Measurements from ENCODE around the gene SMAP1.
A peak's percentile ranks its signal among the peaks of the same experiment; 100 is the strongest.

SMAP1 gene

GRCh38 chr6:70667711-70668498, at the start of gene SMAP1:
Gene SMAP1, plus strand, starts transcription at chr6:70667883. Its CDS starts 141 bp downstream, at chr6:70668024.
- DNase-seq, result peak; percentile 95

- DNase-seq, result no peak
Observed at GRCh38 chr6:70620746-70621145, 46.9 kb upstream of the SMAP1 start.

- DNase-seq, result no peak
Observed at GRCh38 chr6:70622461-70622860, 45.2 kb upstream of the SMAP1 start.

- DNase-seq, result no peak
Observed at GRCh38 chr6:70625436-70625835, 42.2 kb upstream of the SMAP1 start.

DNA sequence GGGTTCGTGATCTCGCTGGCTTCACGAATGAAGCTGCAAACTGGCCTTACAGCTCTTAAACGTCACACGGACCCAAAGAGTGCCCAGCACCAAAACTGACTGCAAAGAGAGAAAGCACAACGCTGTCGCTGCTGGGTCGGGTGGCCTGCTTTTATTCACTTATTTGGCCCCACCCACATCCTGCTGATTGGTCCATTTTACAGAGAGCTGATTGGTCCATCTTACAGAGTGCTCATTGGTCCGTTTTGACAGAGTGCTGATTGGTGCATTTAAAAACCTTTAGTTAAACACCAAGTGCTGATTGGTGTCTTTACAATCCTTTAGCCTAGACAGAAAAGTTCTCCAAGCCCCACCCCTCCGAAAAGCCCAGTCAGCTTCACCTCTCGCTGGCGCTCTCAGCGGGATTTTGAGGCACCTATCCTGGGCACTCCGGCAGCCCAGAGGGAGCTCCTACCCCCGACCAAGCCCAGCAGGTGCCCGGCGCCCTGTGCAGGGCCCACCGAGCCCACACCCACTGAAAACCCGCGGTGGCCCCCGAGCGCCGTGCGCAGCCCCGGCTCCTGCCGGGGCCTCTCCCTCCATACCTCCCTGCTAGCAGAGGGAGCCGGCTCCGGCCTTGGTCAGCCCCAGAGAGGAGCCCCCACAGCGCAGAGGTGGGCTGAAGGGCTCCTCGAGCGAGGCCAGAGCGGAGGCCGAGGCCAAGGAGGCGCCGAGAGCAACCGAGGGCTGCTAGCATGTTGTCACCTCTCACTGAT, 40.0 kb upstream of the SMAP1 start:
- no peak for DNase-seq

- no peak for DNase-seq
Observed at GRCh38 chr6:70629929-70630328, 37.8 kb upstream of the SMAP1 start.

DNA sequence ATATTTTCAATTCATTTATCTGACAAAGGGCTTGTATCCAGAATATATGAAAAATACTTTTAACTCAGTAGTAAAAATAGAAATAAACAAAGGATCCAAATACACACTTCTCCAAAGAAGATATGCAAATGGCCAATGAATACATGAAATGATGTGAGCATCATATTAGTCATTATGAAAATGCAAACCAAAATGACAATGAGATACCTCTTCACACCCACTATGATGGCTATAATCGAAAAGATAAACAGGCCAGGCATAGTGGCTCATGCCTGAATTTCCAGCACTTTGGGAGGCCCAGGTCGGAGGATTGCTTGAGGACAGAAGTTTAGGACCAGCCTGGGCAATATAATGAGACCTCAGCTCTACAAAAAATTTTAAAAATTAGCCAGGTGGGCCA, 33.8 kb upstream of the SMAP1 start:
- DNase-seq, result no peak

- no peak for DNase-seq
Observed at GRCh38 chr6:70636596-70636995, 31.1 kb upstream of the SMAP1 start.

DNA sequence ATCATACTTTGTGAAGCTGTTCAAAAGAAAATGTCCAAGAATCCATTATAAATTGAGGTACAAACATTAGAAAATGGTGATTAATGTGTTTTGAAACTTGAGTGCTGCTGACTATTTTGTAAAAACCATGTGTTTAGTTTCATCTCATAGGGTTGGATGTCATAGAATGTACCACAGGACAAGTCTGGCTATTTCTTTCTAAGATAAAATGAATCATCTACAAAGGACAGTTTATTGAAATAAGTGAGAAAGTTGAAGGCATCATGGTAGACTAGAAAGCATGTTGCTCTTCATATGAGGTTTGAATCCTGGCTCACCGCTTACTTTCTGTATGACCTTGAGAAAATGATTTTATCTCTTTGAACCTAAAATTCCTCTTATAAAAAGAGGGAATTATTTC, 29.2 kb upstream of the SMAP1 start:
- no peak for DNase-seq

DNA sequence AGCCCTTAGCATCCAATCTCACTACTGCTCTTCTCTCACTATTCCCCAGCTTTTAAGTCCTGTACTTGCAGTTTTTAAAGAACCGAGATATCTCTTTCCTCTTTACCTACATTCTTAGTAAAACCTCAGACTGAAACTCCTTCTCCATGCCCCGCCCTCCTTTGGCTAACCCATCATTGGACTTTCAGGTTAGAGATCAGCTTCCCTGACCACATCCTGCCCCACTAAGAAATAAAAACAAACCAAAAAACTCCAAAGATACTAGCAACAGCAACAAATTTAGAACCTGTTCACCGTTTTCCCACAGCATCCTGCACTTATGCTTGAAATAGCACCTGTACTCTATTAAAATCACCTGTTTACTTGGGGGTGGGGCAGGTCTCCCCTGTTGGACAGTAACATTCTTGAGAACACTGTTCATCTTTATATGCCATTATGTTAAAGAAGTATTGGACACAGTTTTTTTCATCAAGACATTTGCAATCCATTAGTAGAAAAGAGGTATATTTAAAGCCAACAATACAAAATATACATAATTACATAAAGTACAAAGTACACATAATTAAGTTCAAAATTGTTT, 16.3 kb upstream of the SMAP1 start:
- DNase-seq, result no peak

- DNase-seq, result no peak
Observed at GRCh38 chr6:70652216-70652615, 15.5 kb upstream of the SMAP1 start.

DNA sequence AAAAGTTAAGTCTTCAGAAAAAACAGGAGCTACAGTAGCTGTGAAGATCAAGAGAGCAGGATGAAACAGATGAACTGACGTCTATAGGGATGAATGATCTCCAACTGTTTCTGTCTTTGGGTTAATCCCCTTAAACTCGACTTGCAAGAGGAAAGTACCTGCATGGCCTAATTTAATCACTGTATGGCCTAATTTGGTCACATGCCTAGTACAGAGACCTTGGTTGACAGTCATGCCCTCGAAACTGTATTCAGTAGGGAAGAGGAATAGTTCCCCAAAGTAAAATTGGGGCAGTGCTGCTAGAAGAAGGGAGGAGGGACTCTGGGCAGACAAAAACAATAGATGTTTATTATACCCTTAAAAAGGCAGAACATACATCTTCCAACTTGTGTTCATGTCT, 10.0 kb upstream of the SMAP1 start:
- no peak for DNase-seq

DNA sequence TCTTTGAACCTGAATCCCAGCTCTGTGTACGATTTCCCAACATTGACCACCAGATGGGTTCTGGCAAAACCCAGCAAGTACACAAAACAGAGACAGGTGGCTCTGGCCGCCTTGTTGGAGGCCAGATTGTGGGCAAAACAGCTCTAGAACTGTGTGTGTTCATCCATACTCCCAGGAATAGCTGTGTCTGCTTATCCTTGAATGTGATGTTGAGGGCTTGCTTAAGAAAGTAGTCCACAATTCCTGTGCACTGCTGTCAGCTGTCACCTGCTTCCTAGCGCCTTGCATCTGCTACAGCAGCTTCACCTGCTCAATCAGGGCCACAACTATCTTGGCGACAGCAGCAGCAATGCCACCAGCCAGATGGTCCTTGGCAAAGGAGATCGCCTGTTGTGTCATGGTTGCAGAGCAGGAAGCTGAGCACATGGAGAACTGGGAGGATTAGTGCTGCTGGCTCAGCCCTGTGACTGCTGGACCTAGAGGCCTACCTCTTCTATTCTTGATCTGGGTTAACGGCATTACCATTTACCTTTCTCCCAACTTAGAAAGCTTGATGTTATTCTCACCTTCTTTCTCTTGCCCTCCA, 3.7 kb upstream of the SMAP1 start:
- DNase-seq, result no peak

GRCh38 chr6:70666706-70667105, 977 bp upstream of the SMAP1 start:
- DNase-seq, result no peak

DNA sequence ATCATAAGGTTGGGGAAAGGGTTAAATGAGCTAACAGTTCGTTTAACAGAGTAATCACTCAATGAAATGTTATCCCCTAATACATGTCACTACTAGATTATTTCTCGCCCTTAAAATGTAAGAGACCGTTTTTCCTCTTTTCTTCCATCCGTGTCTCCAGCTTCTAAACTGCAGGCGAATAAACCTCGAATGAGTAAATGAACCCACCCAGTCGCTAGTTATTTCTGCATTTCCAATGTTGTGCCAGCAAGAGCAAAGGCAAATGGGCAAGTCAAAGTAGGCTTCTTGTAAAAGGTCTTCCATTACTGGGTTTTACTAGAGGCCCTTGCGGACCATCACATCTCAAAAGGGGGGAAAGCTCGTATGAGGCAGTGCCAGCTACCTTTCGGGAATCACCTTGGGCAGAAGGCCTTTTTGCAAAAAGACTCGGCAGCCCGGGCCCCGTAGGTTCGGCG, 400 bp upstream of the SMAP1 start:
- DNase-seq, result no peak

GRCh38 chr6:70668499-70668812, 773 bp downstream of the SMAP1 start:
- no peak for DNase-seq

DNA sequence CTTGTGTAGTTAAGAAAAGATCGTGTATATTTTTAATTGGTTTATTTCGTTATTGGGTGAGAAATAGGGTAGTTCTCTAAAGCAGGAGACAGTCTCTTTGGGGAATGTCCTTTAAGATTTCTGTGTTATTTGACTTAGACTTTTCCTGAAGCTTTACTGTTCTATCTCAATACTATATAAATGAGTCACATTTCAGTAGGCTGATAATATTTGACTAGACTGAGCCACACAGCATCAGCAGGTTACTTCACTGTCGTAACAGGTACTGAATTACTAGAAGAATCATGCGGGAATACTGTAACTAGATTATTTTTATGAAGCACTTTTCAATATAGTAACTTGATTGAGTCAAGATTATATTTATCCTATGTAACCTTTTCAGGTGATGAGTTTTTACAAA, 1.4 kb downstream of the SMAP1 start:
- no peak for DNase-seq

DNA sequence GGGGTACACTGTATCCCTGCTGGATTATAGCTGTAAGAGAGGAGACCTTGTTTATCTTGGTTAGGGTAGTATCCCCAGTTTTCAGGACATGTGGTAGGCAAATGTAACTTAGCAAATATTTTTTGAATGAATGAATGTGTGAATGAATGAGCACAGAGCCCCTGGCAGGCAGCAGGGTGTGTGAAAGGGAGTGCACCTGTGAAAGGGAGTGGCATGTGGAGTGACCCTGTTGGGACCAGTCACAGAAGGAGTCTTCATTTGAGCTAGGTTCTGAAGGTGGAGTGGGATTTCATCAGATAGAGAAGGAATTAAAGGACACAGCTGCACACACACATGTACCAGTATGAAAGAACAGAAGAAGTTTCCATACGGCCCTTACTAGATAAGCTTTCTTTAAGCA, 4.9 kb downstream of the SMAP1 start:
- DNase-seq, result no peak

DNA sequence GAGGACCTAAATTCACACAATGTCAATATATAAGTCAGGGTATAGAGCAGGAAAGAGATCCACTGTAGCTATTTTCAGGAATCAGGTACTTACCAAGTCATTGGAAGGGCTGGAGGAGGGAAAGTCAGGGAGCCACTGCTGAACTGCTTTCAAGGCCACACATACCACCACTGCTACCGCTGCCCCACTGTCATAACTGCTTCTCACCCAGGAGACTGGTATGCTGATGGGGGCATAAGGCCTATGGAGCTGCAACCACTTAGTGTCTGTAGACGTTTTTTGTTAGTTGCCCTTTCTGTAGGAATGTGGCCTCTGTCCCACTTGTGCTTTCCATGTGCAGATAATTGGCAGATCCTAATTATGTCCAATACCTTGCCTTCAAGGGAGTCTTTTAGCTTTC, 5.4 kb downstream of the SMAP1 start:
- DNase-seq, result no peak

- no peak for DNase-seq
Observed at GRCh38 chr6:70673601-70674000, 5.9 kb downstream of the SMAP1 start.

GRCh38 chr6:70675822-70676221, 8.1 kb downstream of the SMAP1 start:
- no peak for DNase-seq

GRCh38 chr6:70676821-70677220, 9.1 kb downstream of the SMAP1 start:
- no peak for DNase-seq

DNA sequence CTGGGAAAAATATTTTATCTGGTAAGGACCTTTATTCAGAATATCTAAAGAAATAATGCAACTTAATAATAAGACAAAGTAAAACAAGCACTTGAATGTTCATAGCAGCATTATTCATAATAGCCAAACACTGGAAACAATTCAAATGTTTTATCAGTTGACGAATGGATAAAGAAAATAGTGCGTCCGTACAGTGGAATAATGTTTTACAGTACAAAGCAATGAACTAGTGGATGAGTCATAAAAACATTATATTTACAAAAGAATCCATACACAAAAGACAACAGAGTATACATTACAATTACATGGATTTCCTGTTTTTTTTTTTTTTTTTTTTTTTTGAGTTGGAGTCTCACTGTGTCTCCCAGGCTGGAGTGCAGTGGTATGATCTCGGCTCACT, 12.7 kb downstream of the SMAP1 start:
- no peak for DNase-seq
